H9 (cell line): ENCODE measurements around the gene ANKZF1. TPM values are rescaled to one million over a fixed set of nuclear protein-coding genes. Genes with fewer than 3 reads are reported as not detected.

Experiments used
- DNase-seq: peaks from one replicate; pipeline ENCODE4 v3.0.0-alpha.2; 2017
- H2AFZ ChIP-seq: one replicate; pipeline ENCODE4 v1.6.1; 2013; ENCODE audit warnings: mild to moderate bottlenecking, low read length, control low read depth, moderate library complexity
- H2AK5ac ChIP-seq: 2 replicates; pipeline ENCODE4 v1.6.1; 2013; ENCODE audit warnings: low read length, control low read depth, mixed read lengths; ENCODE audit not compliant: insufficient read length
- H2BK120ac ChIP-seq: one replicate; pipeline ENCODE4 v1.6.1; 2013; ENCODE audit warnings: low read depth, mild to moderate bottlenecking, low read length, control low read depth, inconsistent platforms; ENCODE audit not compliant: poor library complexity, severe bottlenecking
- H2BK12ac ChIP-seq: 2 replicates; pipeline ENCODE4 v1.6.1; 2013; ENCODE audit warnings: low read length, control low read depth, mixed read lengths, low read depth; ENCODE audit not compliant: insufficient read length
- H2BK15ac ChIP-seq: 2 replicates; pipeline ENCODE4 v1.6.1; 2013; ENCODE audit warnings: low read depth, low read length, control low read depth
- H2BK20ac ChIP-seq: one replicate; pipeline ENCODE4 v1.6.1; 2013; ENCODE audit warnings: low read depth, mild to moderate bottlenecking, low read length, control low read depth, inconsistent platforms; ENCODE audit not compliant: poor library complexity, severe bottlenecking
- H2BK5ac ChIP-seq: 2 replicates; pipeline ENCODE4 v1.6.1; 2013; ENCODE audit warnings: low read length, control low read depth, mixed read lengths; ENCODE audit not compliant: insufficient read length
- H3K14ac ChIP-seq: 2 replicates; pipeline ENCODE4 v1.6.1; 2013; ENCODE audit warnings: low read length, control low read depth; ENCODE audit not compliant: insufficient read depth
- H3K18ac ChIP-seq: 2 replicates; pipeline ENCODE4 v1.6.1; 2013; ENCODE audit warnings: low read depth, mild to moderate bottlenecking, mixed read lengths, low read length, control low read depth; ENCODE audit not compliant: insufficient read length
- H3K23ac ChIP-seq: 2 replicates; pipeline ENCODE4 v1.6.1; 2013; ENCODE audit warnings: low read length, control low read depth, mixed read lengths, low read depth; ENCODE audit not compliant: insufficient read length
- H3K23me2 ChIP-seq: 2 replicates; pipeline ENCODE4 v1.6.1; 2013; ENCODE audit warnings: low read depth, mild to moderate bottlenecking, mixed read lengths, low read length, control low read depth; ENCODE audit not compliant: insufficient read length, poor library complexity, severe bottlenecking
- H3K27ac ChIP-seq: 2 replicates; pipeline ENCODE4 v1.5.1; 2013; ENCODE audit warnings: low read length, control low read depth, mixed read lengths, low read depth; ENCODE audit not compliant: insufficient read length
- H3K27me3 ChIP-seq: 2 replicates; pipeline ENCODE4 v1.6.1; 2013; ENCODE audit warnings: low read length, control low read depth, inconsistent platforms; ENCODE audit not compliant: insufficient read depth
- H3K4ac ChIP-seq: 2 replicates; pipeline ENCODE4 v1.6.1; 2013; ENCODE audit warnings: low read depth, mild to moderate bottlenecking, control low read depth, inconsistent platforms, low read length, moderate library complexity
- H3K4me1 ChIP-seq: 2 replicates; pipeline ENCODE4 v1.6.1; 2013; ENCODE audit warnings: low read length, control low read depth, inconsistent platforms; ENCODE audit not compliant: insufficient read depth
- H3K4me2 ChIP-seq: 2 replicates; pipeline ENCODE4 v1.6.1; 2013; ENCODE audit warnings: low read length, control low read depth, mixed read lengths; ENCODE audit not compliant: insufficient read length, insufficient read depth
- H3K56ac ChIP-seq: 2 replicates; pipeline ENCODE4 v1.6.1; 2013; ENCODE audit warnings: low read depth, mild to moderate bottlenecking, mixed read lengths, low read length, control low read depth; ENCODE audit not compliant: insufficient read length
- H3K79me1 ChIP-seq: 2 replicates; pipeline ENCODE4 v1.6.1; 2013; ENCODE audit warnings: low read depth, mild to moderate bottlenecking, moderate library complexity, low read length, control low read depth, inconsistent platforms; ENCODE audit not compliant: insufficient read depth, poor library complexity, severe bottlenecking
- H3K79me2 ChIP-seq: 2 replicates; pipeline ENCODE4 v1.6.1; 2013; ENCODE audit warnings: low read length, control low read depth, inconsistent platforms; ENCODE audit not compliant: insufficient read depth
- H3K9ac ChIP-seq: 2 replicates; pipeline ENCODE4 v1.6.1; 2013; ENCODE audit warnings: low read length, control low read depth, mixed read lengths; ENCODE audit not compliant: insufficient read length; ENCODE audit errors: extremely low read depth
- H3K9me3 ChIP-seq: one replicate; pipeline ENCODE4 v1.6.1; 2013; ENCODE audit warnings: low read depth, low read length, inconsistent platforms; ENCODE audit not compliant: control insufficient read depth
- H3T11ph ChIP-seq: one replicate; pipeline ENCODE4 v1.6.1; 2013; ENCODE audit warnings: mild to moderate bottlenecking, low read length, control low read depth, inconsistent platforms
- H4K20me1 ChIP-seq: one replicate; pipeline ENCODE4 v1.6.1; 2013; ENCODE audit not compliant: control insufficient read depth, insufficient read length, insufficient read depth
- H4K5ac ChIP-seq: 2 replicates; pipeline ENCODE4 v1.6.1; 2013; ENCODE audit warnings: low read depth, mild to moderate bottlenecking, mixed read lengths, low read length, control low read depth; ENCODE audit not compliant: insufficient read length
- H4K8ac ChIP-seq: replicated peaks from 2 replicates; pipeline ENCODE4 v1.6.1; 2013; ENCODE audit warnings: low read length, control low read depth, mixed read lengths, low read depth; ENCODE audit not compliant: insufficient read length
- H4K91ac ChIP-seq: 2 replicates; pipeline ENCODE4 v1.6.1; 2013; ENCODE audit warnings: low read depth, mild to moderate bottlenecking, moderate library complexity, mixed read lengths, low read length, control low read depth; ENCODE audit not compliant: insufficient read length
- H3K27ac Mint-ChIP-seq, 3 experiments: 2 replicates in 2 of 3; 3 replicates in 1 of 3; pipeline ENCODE4 v1.8.0; 2020 to 2021; ENCODE audit warnings: mixed read lengths in 3 of 3, mild to moderate bottlenecking in 1 of 3, moderate library complexity in 1 of 3
- H3K27me3 Mint-ChIP-seq: 2 replicates; pipeline ENCODE4 v1.8.0; 2021; ENCODE audit warnings: low read depth, mild to moderate bottlenecking, moderate library complexity, mixed read lengths
- H3K36me3 Mint-ChIP-seq, 3 experiments: 2 replicates in 2 of 3; 3 replicates in 1 of 3; pipeline ENCODE4 v1.8.0; 2020 to 2021; ENCODE audit warnings: low read depth in 3 of 3, mixed read lengths in 3 of 3; ENCODE audit not compliant: insufficient read depth in 1 of 3
- H3K4me1 Mint-ChIP-seq, 2 experiments: 2 replicates each; pipeline ENCODE4 v1.8.0; 2020; ENCODE audit warnings: mixed read lengths in 2 of 2
- H3K4me3 Mint-ChIP-seq, 2 experiments: 2 replicates in 1 of 2; 3 replicates in 1 of 2; pipeline ENCODE4 v1.8.0; 2020 to 2021; ENCODE audit warnings: mild to moderate bottlenecking in 2 of 2, mixed read lengths in 2 of 2, moderate library complexity in 1 of 2
- H3K9me3 Mint-ChIP-seq, 2 experiments: 2 replicates in 1 of 2; 3 replicates in 1 of 2; pipeline ENCODE4 v1.8.0; 2020; ENCODE audit warnings: mild to moderate bottlenecking in 2 of 2, mixed read lengths in 2 of 2, moderate library complexity in 1 of 2
- CTCF ChIP-seq: fragments of 200-600 bp; sonication (generic); conservative IDR thresholded peaks from 3 replicates; pipeline ENCODE4 v1.8.0; 2021; ENCODE audit warnings: antibody characterized with exemption, mild to moderate bottlenecking
- WGBS: extraction: QIAGEN DNeasy Blood & Tissue Kit; methylation state at CpG from one replicate; pipeline ENCODE4 v1.1.7; 2013; ENCODE audit warnings: missing lambda C conversion rate, low lambda C conversion rate, mixed read lengths; ENCODE audit not compliant: insufficient read length; ENCODE audit errors: extremely low coverage; 5-methylcytosine and 5-hydroxymethylcytosine counted together
- total RNA-seq: library from RNA; stranded (reverse); gene quantifications from 2 replicates; pipeline ENCODE4 v1.2.1, GENCODE V29; 2021

The ANKZF1 gene
- total RNA-seq, 1 experiment from 2014 or later, result 55.4 TPM

GRCh38 chr2:219270055-219270372 is 40.4 kb downstream of the ANKZF1 start:
- Mint-ChIP-seq H3K4me1 (peaks cover 12 to 17% of the 10 kb centered on the region in 2 experiments), H3K36me3 (no peaks in the 10 kb centered on the region), H3K27me3 (peaks cover 39% of the 10 kb centered on the region), H3K4me3 (no peak overlapping the region), H3K9me3 (no peaks in the 10 kb centered on the region), H3K27ac (no peak overlapping the region)
- Histone ChIP-seq H3K79me1 (no peaks in the 10 kb centered on the region), H3K14ac (no peak overlapping the region), H2BK120ac (no peak overlapping the region), H4K20me1 (no peaks in the 10 kb centered on the region), H3K4me1 (peaks cover 4% of the 10 kb centered on the region; the same call in 1 of the 2 replicates), H2BK5ac (no peak overlapping the region), H2BK15ac (no peak overlapping the region), H2BK12ac (no peak overlapping the region), H3K18ac (no peak overlapping the region), H3K9me3 (no peaks in the 10 kb centered on the region), H4K5ac (no peak overlapping the region), H3K23ac (no peak overlapping the region), H2AK5ac (no peak overlapping the region), H3T11ph (no peak overlapping the region), H3K4me2 (no peak overlapping the region), H3K4ac (no peak overlapping the region), H3K23me2 (no peaks in the 10 kb centered on the region), H3K27me3 (no peaks in the 10 kb centered on the region), H4K91ac (no peak overlapping the region), H4K8ac (no peak overlapping the region), H3K9ac (no peak overlapping the region), H3K56ac (no peak overlapping the region), H2BK20ac (no peak overlapping the region), H3K79me2 (no peaks in the 10 kb centered on the region), H3K27ac (no peak overlapping the region), H2AFZ (no peak overlapping the region)
- no peak for DNase-seq
- no peak for TF ChIP-seq CTCF
- WGBS, result no CpG with 5 or more reads among the region's 5 CpGs
